HG02973 (cell line): ENCODE results near the gene VANGL1.

Experiments
- ATAC-seq: cut with Tn5 transposase; IDR thresholded peaks from one replicate; pipeline ENCODE4 v1.9.1; 2021; ENCODE audit warnings: moderate library complexity; ENCODE audit not compliant: unreplicated experiment

Gene VANGL1

GRCh38 chr1:115701090-115701489 lies 59.3 kb downstream of the VANGL1 start:
- no peak for ATAC-seq

- no peak for ATAC-seq
Measured at GRCh38 chr1:115702959-115703358, 61.2 kb downstream of the VANGL1 start.

DNA sequence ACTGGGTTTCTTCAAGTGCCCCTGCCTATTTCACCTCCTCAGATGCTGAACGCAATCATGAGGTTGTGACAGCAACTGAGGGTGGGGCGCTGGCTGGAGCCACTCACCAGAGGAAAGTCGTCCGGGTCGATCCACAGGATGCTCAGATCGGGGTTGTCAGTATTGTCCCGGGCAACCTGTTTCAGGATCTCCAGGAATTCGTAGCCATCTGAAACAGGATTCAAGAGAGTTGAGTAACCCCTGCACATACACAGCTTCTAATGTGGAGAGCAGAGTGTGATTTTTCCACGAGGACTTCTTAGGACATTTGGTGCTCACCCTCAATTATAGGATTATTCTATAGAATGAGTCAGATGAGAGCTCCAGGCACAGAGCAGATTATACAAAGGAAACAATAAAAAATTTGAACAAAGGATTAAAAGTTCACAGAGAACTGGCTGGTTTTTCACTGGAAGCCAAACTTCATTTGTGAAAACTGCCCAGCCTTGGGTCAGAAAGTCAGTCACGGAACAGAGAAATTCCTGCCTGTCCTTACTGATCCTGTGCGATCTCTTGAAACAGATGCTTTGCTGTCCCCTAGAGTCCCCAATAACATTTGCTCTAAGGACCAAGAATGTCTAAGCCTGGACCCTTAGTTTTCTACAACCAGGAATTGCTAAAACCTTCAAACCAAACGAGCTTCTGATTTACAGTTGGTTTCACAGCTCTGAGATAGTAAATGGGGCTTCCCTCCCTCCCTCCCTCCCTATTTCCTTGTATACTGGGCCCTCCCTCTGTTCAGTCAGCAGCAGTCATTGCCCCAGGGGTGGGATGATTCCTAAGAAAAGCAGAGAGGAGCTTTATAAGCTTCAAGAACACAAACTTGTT lies 63.5 kb downstream of the VANGL1 start:
- ATAC-seq, result no peak

- no peak for ATAC-seq
Measured at GRCh38 chr1:115705963-115706362, 64.2 kb downstream of the VANGL1 start.

DNA sequence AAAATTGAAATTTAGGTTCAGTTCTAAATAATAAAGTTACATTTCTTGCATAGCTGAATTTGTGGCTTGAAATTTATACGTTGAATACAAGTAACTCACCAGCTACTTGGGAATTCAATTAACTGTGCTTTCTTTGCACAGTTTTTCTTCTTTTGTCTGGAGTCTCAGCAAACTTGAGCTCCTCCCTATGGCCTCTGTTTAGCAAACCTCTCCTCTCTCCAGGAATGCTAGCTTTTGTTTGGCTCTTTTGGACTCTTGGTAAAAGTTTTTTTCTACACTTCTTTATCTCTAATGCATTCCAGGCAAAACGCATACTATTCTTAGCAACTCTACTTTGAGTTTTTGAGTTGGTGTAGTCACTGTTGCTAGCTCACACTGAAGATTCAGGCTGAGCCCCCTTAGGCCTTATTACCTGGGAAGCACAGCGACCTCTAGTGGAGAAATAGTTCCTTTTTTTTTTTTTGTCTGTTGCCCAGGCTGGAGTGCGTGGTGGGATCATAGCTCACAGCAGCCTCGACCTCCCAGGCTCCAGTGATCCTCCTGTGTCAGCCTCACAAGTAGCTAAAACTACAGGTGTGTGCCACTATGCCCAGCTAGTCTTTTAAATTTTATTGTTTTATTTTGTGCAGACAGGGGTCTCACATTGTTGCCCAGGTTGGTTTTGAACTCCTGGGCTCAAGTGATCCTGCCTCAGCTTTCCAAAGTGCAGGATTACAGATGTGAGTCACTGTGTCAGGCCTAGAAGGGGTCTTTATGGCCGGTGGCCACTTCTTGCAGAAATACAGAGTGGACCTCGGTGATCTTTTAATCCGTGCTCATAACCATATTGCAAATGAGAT lies 65.0 kb downstream of the VANGL1 start:
- ATAC-seq, result peak; percentile 65

- ATAC-seq, result no peak
Measured at GRCh38 chr1:115710859-115711624, 69.3 kb downstream of the VANGL1 start.

DNA sequence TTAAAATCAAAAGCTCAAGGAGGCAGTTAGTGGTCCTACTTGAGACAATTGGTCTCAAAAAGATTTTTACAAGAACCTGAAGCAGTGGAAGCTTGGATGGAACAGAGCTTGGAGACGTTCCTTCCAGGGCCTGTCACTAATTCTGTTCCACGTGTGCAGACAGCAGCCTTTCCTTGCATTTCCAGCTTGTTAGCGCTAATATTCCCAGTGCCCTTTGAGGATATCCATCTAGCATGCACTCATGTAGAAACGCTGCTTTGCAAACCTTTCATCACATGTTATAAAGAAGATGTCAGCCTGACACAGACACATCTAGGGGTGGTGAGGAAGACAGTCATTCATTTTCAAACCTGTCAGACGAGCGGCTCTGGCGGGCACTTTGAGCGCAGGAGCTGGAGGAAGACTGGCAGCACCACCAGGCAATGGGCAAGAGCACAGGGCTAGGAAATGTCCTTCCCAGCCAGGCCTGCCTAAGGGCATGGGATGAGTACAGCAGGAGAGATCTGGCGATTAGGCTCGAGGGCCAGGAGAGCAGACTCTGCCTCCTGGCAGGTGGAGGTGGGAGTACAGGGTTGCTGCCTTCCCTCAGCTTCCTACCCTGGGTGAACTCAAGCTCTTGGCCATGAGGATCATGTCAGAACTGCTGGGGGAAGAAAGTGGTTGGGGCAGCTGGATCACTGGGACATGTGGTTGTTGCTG lies 71.3 kb downstream of the VANGL1 start:
- ATAC-seq, result no peak

DNA sequence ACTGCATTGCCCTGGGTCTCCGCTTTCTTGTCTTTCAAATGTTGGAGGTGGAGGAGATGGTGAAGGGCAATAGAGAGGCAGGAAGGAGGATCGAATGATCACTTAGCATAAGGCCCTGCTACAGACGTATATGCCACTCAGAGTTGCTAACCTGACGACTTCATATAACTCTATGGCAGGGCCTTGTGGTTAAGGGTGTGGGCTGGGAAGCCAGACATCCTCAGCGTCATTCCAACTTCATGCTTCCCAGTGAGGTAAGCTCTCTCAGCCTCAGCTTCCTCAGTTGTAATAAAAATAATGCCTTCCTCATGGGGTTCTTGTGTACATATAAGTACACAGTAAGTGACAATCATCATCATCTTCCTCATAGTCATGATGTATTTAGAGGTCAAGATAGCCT lies 72.1 kb downstream of the VANGL1 start:
- no peak for ATAC-seq

DNA sequence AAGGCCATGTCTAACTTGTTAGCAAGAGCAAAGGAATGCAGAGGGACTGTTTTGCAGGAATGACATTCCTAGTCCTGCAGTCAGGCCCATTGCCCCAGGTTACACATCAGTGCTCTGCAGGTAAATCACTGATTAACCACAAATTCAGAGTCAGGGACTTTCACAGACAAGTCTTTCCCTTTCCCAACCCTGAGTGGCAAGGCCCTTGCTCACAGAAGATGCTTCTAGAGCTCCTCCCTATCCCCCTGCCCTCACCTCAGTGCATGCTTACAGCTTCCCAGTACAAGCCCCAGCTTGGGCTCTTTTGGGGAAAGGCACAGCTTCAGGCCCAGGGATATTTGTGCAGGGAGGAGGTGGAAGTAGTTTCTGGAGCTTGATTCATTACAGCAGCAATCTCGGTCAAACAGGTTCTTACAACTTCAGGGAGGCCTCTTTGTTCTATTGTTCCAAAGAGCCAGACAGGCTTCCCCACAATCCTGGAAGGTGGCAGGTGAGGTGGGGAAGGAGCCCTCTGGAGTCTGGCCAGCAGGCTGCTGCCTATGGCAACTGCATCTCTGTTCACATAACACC lies 72.9 kb downstream of the VANGL1 start:
- ATAC-seq, result no peak

DNA sequence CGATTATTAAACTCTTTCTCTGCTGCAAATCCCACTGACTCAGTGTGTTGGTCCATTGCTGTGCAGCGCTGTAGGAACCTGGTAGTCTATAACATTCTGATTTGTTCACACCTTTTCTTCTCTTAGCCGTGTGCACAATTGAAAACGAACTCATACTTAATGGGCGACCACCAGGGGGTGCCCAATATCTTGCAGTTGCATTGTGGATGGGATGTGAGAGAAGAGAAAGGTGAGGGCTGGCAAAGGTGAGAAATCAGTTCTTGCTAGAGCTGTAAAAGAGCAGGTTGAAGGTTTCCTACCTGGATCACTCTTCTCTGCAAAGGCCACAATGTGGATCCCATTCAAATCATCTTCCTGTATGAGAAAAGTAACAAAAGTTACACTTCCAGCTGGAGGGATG lies 75.8 kb downstream of the VANGL1 start:
- ATAC-seq, result no peak

DNA sequence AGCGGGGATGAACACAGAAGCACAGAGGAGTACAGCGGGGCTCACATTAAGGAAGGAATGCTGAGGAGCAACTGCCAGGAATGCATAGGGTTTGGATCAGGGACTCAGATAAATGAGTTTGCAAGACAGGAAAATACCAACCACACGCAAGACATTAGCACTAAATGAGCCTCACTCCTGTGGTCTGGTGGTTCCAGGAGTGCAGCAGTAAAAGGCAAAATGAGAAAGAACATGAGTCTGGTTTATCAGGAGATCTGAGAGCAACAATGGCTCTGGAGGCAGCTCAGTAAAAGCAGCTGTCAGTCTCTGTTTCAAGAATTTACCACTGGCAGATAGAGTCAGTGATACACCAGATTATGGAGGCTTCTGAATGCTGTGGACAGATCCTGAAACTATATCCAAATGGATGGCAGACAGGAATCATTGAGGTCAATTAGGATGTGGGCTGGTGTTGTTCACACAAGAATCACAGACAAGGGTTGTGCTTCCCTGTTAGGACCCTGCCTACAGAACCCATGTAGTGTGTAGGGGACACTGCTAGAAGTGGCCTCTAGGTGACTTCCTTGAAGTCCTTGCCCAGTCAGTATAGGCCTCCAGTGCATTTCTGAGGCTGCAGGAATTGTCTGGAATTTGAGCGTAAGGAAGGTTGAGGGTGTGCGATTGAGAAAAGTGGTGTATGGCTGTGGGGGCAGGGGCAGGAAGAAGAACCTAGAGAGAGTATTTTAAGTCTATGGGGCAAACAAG lies 76.4 kb downstream of the VANGL1 start:
- no peak for ATAC-seq

DNA sequence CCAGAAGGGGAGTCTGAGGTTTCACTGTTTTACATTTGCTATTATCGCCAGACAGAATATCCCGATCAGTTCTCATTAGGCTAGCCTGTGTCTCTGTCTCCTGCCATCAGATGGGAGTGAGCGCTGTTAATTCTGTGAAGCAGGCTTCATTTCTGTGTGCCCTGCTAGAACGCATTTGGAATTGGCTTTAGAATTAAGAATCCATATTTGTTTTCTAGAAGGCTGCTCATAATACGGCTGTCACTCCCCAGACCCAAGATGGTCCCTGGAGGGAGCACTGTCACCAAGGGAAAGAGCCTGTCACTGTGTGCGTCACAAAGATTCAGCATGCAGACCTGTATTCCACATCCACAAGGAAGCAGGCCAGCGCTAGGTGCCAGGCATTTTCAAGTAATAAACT lies 77.5 kb downstream of the VANGL1 start:
- no peak for ATAC-seq

DNA sequence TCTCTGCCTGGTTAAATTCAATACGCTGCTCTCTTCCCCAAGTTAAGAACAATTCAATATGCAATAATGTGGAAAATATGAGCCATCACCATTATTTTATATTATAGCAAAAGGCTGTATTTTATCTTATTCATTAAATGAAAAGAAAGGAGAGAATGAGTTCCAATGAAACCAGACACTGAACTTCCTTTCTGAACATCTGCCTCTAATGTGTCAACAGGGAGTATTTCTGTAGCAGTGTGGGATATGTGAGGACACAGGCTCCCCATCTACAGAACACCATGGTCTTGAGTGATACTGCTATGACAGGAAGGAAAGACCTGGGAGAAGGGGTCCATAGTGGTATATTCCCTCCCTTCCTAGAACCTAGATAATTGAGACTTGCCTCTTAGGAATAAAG lies 80.5 kb downstream of the VANGL1 start:
- no peak for ATAC-seq

- ATAC-seq, result no peak
Measured at GRCh38 chr1:115723756-115724155, 82.0 kb downstream of the VANGL1 start.

GRCh38 chr1:115725600-115725999 lies 83.8 kb downstream of the VANGL1 start:
- ATAC-seq, result no peak

- ATAC-seq, result no peak
Measured at GRCh38 chr1:115726161-115726560, 84.4 kb downstream of the VANGL1 start.

GRCh38 chr1:115726570-115726969 lies 84.8 kb downstream of the VANGL1 start:
- ATAC-seq, result no peak

DNA sequence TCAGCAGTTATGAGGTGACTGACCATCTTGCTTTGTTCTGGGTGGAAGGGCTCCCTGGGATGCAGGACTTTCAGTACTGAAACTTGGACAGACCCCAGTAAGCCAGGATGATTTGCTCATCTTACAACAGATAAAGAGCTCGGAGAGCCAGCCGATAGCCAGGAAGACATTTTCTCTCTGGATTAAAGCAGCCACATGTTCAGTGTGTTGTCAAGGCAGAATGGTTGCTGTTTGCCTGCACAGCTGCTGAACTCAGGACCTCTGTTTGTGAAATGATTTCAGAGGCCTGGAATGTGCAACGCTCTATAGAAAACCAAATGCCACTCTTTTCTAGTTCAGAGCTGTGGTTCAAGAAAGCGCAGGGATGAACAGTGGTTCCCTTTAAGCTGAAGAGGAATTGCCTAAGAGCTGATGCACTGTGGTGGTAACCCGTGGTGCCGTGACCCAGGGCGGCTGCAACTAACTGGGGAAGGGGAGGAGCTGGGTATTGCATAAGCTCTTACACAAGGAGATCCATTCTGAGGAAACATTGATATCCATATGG lies 86.0 kb downstream of the VANGL1 start:
- no peak for ATAC-seq

- ATAC-seq, result no peak
Measured at GRCh38 chr1:115728341-115728740, 86.6 kb downstream of the VANGL1 start.
